HG02885 (cell line): ENCODE measurements around the gene RPL6.
"Not testable (repeated sequence)": the region's sequence is repeated elsewhere in the genome, so short reads cannot be mapped to it uniquely, and the experiment has no call there.

ENCODE experiments used
- ATAC-seq: cut with Tn5 transposase; IDR thresholded peaks from one replicate; pipeline ENCODE4 v1.9.1; 2021; ENCODE audit warnings: mild to moderate bottlenecking; ENCODE audit not compliant: unreplicated experiment, poor library complexity

The RPL6 gene

DNA sequence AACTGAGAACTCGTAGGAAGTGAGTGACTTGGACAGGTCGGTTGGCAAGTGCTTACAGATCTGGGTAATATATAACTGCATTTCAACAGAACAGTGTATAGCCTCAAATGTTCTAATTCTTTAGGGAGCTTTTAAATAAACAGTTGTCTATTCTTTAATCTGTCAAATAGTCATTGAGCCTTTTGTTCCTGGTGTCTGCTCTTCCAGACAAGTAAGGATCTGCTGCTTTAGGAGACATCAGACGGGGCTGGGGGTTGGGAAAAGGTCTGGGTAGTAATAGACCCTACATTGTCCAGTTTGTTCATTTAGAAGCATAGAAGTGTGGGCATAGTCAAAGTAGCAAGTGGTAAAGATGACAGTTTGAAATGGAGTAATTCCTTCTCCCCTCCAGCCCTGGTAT lies 11.3 kb upstream of the RPL6 start:
- no peak for ATAC-seq

DNA sequence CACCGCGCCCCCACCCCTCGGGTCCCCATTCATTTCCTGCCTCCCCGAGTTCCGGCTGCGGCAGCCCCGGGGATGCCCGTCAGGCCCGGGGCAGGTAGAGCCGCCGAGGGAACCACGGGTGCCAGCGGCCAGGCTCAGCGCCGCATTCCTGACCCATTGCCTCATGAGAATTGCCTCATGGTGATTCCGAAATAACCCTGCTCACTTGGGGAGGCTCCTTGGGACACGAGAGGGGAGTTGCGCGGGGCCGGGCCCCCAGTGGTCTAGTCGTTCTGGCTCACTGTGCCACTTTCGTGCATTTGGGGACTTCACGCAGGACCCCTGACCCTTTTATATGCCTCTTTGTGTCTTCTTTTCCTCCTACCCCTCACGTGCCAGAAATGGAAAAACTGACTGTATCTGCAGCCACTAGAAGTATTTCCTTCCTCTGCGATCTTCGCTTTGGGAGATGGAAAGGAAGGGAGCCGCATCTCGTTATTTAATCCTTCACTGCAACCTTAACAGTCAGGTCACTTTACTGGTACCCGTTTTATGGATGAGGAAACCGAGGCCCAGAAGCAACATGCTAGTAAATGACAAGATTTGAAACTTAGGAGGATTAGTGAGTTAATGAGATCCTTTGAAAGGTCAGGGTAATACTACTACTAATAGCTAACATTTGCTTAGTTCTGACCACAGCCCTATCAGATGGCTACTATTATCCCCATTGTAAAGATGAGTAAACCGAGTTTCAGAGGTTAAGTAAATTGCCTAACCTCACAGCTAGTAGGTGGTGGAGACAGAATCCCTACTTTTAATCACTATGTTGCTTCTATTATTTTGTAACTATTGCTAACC lies 10.1 kb upstream of the RPL6 start:
- no peak for ATAC-seq

DNA sequence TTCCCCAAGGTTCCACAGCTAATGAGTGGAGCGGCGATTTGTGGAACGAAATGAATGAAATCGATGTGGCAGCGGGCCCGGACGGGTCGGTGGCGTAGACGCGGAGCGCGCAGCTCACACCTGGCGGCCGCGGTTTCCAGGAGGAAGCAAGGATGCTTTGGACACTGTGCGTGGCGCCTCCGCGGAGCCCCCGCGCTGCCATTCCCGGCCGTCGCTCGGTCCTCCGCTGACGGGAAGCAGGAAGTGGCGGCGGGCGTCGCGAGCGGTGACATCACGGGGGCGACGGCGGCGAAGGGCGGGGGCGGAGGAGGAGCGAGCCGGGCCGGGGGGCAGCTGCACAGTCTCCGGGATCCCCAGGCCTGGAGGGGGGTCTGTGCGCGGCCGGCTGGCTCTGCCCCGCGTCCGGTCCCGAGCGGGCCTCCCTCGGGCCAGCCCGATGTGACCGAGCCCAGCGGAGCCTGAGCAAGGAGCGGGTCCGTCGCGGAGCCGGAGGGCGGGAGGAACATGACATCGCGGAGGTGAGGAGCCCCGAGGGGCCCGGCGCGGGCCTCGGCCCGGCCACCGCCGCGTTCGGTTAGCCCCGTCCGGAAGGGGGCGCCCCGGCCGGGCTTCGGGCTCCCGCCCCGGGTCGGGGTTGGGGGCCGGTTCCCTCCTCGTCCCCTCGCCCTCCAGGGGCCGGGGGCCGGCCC lies 9.3 kb upstream of the RPL6 start, which contains the start of gene PTPN11:
PTPN11 (plus strand) TSS at position 340 of the 689 bp plus-strand sequence; CDS start at position 505, 165 bp downstream.
- ATAC-seq, result peak; percentile 79

DNA sequence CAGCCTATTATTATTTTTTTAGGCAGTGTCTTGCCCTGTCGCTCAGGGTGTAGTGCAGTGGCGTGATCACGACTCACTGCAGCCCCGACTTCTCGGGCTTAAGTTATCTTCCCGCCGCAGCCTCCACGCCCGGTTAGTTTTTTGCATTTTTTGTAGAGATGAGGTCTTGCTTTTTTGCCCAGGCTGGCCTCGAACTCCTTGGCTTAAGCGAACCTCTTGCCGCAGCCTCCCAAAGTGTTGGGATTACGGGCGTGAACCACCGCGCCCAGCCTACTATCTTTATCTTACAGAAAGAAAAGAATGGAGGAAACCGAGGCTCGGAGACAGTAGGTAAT lies 8.8 kb upstream of the RPL6 start:
- no peak for ATAC-seq

- not testable (repeated sequence) for ATAC-seq
Observed at GRCh38 chr12:112415457-112415856, 6.1 kb upstream of the RPL6 start.

GRCh38 chr12:112413855-112414625 lies 4.6 kb upstream of the RPL6 start:
- no peak for ATAC-seq

DNA sequence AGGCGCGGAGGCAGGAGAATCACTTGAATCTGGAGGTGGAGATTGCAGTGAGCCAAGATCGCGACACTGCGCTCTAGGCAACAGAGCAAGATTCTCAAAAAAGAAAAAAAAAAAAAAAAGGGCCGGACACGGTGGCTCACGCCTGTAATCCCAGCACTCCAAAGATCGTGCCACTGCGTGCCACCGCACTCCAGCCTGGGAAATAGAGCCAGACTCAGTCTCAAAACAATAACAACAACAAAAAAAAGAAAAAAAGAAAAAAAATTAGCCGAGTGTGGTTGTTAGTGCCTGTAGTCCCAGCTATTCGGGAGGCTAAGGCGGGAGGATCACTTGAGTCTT lies 470 bp upstream of the RPL6 start:
- no peak for ATAC-seq

DNA sequence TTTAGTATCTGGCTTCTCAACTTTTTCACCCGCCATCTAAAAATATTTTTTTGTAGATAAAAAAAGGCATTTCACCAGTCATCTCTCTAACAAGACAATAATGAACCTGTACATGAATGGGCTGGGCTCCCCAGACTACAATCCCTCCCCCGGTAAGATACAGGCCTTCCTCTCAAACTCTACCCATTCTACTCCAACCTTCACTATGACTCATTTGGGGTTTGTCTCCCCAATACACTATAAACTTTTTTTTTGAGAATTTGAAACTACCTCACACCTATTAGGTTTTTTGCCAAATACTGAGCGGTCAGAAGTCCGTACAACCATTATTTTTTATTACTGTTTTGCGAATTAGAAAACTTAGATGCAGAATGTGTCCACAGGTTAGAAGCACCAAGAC lies 784 bp downstream of the RPL6 start:
- no peak for ATAC-seq

DNA sequence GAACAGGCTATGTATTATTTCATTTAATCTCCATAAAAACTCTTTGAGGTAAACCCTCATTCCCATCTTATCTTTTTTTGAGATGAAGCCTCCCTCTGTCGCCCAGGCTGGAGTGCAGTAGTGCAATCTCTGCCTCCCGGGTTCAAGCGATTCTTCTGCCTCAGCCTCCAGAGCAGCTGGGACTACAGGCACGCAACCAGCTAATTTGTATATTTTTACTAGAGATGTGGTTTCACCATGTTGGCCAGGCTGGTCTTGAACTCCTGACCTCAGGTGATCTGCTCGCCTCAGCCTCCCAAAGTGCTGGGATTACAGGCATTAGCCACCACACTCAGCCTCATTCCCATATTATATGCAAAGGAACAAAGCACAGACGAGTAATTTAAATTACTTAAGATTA lies 1.7 kb downstream of the RPL6 start:
- not testable (repeated sequence) for ATAC-seq

GRCh38 chr12:112406519-112407488 lies 2.6 kb downstream of the RPL6 start:
- no peak for ATAC-seq

DNA sequence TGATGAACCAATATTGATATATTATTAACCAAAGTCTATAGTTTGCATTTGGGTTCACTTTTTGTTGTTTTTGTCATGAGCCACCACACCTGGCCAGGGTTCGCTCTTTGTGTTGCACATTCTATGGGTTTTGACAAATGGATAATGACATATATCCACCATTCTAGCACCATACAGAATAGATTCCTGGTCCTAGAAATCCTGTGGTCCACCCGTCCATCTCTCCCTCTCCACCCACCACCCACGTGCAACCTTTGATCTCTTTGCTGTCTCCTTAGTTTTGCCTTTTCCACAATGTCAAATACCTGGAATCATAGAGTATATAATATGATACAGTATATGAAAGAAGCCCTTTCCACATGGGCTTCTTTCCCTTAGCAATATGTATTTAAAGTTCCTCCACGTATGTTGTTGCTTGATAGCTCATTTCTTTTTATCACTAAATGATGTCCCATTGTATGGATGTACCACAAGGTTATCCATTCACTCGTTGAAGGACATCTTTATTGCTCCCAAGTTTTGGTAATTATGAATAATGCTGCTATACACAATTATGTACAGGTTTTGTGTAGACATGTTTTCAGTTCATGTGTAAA lies 7.4 kb downstream of the RPL6 start:
- ATAC-seq, result no peak

DNA sequence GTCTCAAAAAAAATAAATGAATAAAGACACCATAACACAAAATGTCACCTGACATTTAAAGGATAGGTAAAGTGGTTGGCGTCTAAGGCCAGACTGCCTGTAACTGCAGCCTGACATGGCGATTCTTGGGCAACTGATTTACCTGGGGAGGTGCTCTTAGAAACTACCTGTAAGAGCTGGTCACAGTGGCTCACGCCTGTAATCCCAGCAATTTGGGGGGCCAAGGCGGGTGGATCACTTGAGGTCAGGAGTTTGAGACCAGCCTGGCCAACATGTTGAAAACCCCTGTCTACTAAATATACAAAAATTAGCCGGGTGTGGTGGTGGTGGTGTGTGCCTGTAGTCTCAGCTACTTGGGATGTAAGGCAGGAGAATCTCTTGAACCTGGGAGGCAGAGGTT lies 8.4 kb downstream of the RPL6 start:
- no peak for ATAC-seq

- no peak for ATAC-seq
Observed at GRCh38 chr12:112393328-112393727, 16.1 kb downstream of the RPL6 start.

DNA sequence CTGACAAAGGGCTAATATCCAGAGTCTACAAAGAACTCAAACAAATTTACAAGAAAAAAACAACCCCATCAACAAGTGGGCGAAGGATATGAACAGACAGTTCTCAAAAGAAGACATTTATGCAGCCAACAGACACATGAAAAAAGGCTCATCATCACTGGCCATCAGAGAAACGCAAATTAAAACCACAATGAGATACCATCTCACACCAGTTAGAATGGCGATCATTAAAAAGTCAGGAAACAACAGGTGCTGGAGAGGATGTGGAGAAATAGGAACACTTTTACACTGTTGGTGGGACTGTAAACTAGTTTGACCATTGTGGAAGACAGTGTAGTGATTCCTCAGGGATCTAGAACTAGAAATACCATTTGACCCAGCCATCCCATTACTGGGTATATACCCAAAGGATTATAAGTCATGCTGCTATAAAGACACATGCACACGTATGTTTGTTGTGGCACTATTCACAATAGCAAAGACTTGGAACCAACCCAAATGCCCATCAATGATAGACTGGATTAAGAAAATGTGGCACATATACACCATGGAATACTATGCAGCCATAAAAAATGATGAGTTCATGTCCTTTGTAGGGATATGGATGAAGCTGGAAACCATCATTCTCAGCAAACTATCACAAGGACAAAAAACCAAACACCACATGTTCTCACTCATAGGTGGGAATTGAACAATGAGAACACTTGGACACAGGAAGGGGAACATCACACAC lies 19.3 kb downstream of the RPL6 start:
- ATAC-seq, result not testable (repeated sequence)

- ATAC-seq, result no peak
Observed at GRCh38 chr12:112389228-112389627, 20.2 kb downstream of the RPL6 start.

DNA sequence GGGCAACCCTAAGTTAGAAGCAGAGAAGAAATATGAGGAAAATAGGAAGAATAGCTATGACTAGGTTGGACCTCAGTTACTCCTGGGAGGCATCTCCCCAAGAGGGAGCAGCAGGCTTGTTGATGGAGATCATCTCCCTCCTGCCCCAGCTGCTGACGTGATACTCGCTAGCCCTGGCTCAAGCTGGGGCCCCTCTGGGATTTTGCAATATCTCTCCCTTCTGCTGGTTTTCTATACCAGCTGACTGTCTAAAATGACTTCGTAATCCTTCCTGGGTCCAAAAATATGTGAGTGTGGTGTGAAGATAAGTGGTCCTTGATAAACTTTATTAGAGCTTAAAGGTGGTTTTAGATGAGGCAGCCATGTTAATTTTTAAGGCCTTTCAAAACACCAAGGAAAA lies 22.7 kb downstream of the RPL6 start:
- ATAC-seq, result no peak

GRCh38 chr12:112382866-112383265 lies 26.5 kb downstream of the RPL6 start:
- ATAC-seq, result no peak

GRCh38 chr12:112381883-112382796 lies 27.3 kb downstream of the RPL6 start, which contains the start of gene HECTD4:
Gene HECTD4 (minus strand): TSS chr12:112382431. CDS start chr12:112382128, 303 bp downstream.
- peak; percentile 91 for ATAC-seq
